ELF-1 (cell line): ENCODE measurements around the gene CRX.
"Not testable (repeated sequence)": the region's sequence is repeated elsewhere in the genome, so short reads cannot be mapped to it uniquely, and the experiment has no call there.

ENCODE experiments used
- DNase-seq: peaks from one replicate; pipeline ENCODE4 v3.0.0-alpha.2; 2016; ENCODE audit warnings: low read depth, low spot score

Gene CRX

GRCh38 chr19:47859838-47860237 is 38.1 kb downstream of the CRX start:
- not testable (repeated sequence) for DNase-seq

GRCh38 chr19:47860602-47861297 is 39.0 kb downstream of the CRX start:
- no peak for DNase-seq

DNA sequence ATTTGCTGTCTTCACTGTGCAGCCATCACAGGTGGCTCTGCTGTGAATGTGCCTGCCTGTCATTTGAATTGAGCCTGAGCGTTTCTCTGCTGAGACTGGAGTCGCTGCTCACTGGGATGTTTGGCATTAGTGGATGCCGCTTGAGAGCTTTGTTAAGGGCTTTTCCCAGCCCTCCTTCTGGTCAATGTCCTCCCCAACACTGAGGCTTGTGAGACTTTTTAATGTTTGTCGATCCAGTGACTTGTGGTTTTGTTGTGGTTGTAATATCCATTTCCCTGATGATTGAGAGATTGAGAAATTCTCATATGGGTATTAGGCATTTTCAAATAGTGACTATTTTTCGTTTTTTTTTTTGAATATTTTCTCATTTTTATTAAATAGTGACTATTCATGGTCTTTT is 39.9 kb downstream of the CRX start:
- DNase-seq: no peak

GRCh38 chr19:47863514-47863936 is 41.8 kb downstream of the CRX start:
- DNase-seq: peak; percentile 97

DNA sequence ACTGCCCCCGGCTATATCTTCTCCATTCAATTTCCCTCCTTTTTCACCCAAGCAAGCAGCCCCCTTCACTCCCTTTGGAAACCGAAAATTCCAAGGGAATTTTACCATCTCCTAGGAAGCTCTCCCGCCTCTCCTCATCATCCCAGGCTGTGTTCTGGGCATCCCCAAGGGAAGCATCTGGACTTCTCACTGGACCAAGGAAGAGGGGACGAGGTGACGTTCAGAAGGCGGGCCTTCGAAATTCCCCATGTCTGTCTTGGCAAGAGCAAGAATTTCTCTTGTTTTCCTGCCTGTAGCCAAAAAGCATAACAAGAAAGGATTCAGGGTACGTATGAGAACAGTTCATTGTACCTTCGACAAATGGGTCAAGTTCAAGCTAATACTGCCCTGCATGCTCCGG is 43.4 kb downstream of the CRX start:
- no peak for DNase-seq

GRCh38 chr19:47878906-47879305 is 57.2 kb downstream of the CRX start:
- no peak for DNase-seq

DNA sequence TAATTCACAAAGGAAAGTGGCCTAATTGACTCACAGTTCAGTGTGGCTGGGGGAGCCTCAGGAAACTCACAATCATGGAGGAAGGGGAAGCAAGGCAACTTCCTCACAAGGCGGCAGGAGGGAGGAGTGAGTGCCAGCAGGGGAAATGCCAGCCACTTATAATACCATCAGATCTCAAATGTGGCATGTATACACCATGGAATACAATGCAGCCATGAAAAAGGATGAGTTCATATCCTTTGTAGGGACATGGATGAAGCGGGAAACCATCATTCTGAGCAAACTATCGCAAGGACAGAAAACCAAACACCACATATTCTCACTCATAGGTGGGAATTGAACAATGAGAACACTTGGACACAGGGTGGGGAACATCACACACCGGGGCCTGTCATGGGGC is 57.6 kb downstream of the CRX start:
- not testable (repeated sequence) for DNase-seq

DNA sequence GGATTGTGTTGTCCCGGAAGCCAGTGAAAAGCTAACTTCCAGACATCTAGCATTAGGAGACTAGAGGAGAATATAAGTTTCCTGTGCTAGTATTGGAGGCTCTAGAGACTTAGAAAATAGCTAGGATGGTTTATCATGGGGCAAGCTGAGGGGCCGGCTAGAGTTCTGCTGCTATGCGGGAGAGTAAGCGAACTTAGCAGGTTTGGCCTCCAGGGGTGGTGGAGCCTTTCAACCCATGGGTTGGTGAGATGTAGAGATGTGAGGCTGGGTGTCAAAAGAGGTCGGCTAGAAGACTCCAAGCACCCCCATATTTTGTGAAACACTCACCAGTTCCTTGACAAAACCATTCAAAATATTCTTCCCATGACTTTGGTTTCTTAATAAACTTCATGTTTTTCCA is 60.0 kb downstream of the CRX start:
- DNase-seq: peak; percentile 3

GRCh38 chr19:47882890-47883289 is 61.2 kb downstream of the CRX start:
- no peak for DNase-seq

GRCh38 chr19:47885067-47885463 is 63.3 kb downstream of the CRX start:
- DNase-seq: no peak

- DNase-seq: no peak
These were observed 64.3 kb downstream of the CRX start, which contains the start of gene SULT2A1 for GRCh38 chr19:47886010-47886559. Gene SULT2A1, minus strand, starts transcription at chr19:47886315. Its CDS starts 58 bp downstream, at chr19:47886257.

DNA sequence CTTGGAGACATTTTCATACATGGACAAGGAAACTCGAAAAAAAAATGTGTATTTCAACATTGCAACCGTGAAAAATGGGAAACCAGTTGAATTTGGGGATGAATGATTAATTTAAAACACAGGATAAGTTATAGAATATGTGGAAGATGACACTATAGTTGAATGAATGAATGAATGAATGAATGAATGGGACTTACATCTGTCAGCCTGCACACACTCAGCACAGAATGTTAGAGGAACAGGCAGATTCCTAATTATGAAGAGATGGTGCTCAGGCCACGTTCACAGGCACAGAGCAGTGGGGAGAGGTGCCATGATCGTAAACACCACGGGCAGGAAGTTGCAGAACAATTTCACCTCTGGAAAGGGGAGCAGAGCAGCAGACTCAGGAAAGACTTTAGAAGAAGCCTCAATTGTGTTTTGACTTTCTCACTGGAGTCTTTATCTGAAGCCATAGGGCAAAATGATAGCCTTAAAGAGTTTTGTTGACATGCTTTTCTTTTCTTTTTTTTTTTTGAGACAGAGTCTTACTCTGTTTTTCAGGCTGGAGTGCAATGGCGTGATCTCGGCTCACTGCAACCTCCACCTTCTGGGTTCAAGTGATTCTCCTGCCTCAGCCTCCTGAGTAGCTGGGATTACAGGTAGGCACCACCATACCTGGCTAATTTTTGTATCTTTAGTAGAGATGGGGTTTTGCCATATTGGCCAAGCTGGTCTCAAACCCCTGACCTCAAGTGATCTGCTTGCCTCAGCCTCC is 69.3 kb downstream of the CRX start:
- DNase-seq: no peak

GRCh38 chr19:47891622-47891922 is 69.8 kb downstream of the CRX start:
- DNase-seq: no peak

DNA sequence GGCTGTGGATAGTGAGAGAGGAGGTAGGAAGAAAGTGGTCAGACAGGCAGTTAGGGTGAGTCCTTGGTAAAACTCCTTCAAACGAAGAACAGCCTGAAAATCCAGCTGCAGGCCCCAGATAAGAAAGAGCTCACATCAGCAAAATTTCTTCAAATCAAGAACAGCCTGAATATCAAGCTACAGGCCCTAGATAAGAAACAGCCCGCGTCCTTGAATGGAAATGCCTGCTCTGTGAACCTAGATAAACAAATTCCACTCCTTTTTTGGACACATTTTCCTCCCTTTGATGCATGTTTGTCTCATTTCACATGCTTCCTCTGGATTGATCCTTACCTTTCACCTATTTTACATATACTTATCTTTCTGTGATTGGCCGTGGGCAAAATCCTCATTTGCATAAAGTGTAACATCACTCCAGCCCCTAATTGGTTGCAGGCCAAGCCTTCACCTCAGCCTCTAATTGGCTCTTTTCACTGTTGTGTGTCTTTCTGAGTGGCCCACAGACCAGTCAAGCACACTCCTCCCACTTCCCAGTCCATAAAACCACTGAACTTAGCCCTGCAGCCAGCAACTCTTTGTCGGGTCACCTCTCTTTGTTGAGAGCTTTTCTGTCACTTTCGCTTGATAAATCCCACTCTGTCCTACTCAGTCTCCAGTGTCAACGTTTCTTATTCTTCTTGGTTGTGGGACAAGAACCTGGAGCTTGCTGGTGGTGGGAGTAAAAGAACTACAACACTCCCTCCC is 70.4 kb downstream of the CRX start:
- DNase-seq: peak; percentile 85
